SIG-M5 treated with dmso at 0.1 percent for 504 hours (cell line): ENCODE results near the gene GFOD1.
A peak's percentile ranks its signal among the peaks of the same experiment; 100 is the strongest.
"Not testable (repeated sequence)": the region's sequence is repeated elsewhere in the genome, so short reads cannot be mapped to it uniquely, and the experiment has no call there.

Source experiments
- DNase-seq: peaks from one replicate; lab custom pipeline; 2025; ENCODE audit not compliant: unreplicated experiment; lab: John Stamatoyannopoulos, UW

The GFOD1 gene

DNA sequence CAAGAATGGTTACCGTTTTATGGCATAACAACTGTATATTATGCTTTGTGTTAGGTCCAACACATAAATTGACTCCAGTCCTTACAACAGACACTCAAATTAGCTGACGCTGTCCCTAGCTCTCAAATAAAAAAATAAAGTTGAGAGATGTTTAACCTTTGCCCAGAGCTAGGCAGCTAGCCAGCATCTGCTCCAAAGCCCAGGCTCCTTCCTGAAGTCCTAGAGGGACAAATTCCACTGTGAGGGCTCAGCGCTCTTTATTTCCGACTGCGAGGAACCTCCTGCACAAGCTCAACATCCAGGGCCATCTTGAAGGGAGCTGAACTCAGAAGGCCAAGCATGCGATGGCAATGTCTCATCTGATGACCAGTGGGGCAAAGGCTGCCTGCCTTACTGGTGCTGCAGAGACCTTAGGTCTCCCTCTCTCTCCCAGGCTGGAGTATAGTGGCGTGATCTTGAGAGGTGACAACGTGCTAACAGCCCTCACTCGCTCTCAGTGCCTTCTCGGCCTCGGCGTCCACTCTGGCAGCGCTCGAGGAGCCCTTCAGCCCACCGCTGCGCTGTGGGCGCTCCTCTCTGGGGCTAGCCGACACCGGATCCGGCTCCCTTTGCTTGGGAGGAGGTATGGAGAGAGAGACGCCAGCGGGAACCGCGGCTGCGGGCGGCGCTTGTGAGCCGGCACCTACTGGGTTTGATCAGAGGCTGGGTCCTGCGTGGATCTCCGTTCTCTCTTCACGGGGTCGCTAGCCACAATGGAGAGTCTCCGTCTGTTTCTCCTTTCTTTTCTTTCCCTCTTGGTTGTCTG, 24.7 kb upstream of the GFOD1 start:
- DNase-seq = no peak

- DNase-seq = not testable (repeated sequence)
Observed at GRCh38 chr6:13511141-13511571, 23.8 kb upstream of the GFOD1 start.

DNA sequence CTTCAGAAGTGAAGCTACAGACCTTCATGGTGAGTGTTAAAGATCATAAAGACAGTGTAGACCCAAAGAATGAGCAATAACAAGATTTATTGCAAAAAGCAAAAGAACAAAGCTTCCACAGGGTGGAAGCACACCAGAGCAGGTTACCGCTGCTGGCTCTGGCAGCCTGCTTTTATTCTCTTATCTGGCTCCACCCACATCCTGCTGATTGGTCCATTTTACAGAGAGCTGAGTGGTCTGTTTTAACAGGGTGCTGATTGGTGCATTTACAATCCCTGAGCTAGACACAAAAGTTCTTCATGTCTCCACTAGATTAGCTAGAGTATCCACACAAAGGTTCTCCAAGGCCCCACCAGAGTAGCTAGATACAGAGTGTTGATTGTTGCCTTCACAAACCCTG, 23.0 kb upstream of the GFOD1 start:
- not testable (repeated sequence) for DNase-seq

GRCh38 chr6:13508711-13509705, 21.6 kb upstream of the GFOD1 start:
- DNase-seq = no peak

GRCh38 chr6:13507306-13507860, 20.0 kb upstream of the GFOD1 start:
- DNase-seq = no peak

DNA sequence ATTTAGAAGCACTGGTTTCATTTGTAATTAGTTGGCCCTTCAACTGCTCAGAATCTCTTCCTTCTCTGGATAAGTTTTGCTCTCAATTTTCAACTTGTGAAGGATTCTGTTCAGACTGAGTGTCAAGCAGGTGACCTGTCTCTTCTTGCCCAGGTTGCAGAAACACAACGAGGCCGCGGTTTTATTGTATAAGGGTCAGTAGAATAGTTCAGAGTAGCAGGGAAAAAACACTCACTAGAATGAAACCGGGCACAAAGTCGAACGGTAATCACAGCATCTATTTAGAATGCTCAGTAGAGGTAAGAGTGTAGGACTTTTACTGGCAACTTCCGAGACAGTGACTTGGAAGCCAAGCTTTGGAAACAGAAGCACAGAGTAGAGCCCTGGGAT, 17.9 kb upstream of the GFOD1 start:
- DNase-seq = no peak

GRCh38 chr6:13504611-13505344, 17.4 kb upstream of the GFOD1 start:
- DNase-seq = no peak

DNA sequence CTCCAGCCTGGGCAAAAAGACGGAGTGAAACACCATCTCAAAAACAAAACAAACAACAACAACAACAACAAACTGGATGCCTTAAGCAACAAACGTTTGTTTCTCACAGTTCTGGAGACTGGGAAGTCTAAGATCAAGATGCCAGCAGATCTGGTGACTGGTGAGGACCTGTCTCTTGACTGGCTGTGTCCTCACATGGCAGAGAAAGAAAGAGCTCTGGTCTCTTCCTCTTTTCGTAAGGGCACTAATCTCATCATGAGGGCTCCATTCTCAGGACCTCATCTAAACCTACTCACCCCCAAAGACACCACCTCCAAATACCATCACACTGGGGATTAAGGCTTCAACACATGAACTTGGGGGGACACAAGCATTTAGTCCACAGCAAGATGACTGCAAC, 13.5 kb upstream of the GFOD1 start:
- DNase-seq = no peak

DNA sequence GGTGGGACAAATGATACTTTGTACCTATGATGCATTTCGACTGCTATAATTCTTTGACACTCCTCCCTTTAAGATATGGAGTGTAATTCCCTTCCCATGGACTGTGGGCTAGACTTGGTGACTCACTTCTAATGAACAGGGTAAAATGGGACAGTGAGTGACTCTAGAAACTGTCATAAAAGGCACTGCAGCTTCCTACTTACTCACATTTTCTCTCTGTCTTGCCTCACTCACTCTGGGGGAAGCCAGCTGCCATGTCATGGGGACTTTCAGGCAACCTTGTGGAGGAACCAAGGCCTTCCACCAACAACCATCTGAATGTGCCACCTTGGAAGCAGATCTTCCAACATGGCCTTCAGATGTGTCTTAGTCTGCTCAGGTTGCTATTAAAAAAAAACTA, 12.9 kb upstream of the GFOD1 start:
- DNase-seq = peak; percentile 30

GRCh38 chr6:13496513-13497190, 9.3 kb upstream of the GFOD1 start:
- no peak for DNase-seq

DNA sequence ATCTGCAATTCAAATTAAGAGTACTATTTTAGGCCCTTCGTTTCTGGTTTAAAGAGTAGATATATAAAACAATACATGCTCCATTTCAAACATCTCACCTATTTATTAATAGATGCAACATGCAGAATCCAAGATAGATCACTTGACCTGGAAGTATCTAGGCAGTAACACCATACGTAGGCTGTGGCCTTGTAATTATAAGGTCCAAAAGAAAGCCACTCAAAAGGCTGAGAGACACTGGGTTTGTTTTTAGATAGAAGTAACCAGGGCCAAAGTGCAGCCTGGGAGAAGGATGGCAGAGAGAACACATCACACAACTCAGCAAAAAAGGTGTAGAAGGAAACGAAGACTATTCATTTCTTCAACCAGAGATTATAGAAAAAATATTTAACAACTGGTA, 8.4 kb upstream of the GFOD1 start:
- no peak for DNase-seq

DNA sequence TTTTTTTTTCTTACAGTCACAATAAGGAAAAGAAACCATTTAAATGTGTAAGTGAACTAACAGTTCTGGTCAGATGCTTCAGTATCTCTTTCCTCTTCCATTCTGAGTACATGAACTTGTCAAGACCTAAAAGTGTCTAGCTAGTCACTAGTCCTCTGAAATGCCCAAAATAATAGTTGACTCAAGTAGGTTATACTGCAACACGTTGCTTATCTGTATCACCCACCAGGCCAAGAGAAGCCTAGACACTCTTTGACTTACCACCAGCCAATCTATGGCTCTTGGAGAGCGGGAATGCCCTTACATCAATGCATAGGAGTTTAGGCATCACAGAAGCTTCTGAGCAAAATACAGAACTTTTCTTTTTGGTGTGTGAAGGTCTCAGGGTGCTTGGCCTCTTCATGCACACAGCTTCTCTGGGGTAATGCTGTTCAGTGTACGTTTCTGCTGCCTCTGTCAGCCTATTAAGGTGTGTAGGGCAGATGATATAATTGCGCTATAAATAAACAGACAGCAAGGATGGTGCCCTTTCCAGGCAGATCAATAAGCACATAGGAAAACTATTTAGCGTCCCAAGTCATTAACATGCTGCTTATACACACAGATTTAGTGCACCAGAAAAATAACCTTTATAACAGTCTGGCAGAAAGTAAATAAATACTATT, 7.8 kb upstream of the GFOD1 start:
- no peak for DNase-seq

GRCh38 chr6:13494137-13494536, 6.7 kb upstream of the GFOD1 start:
- DNase-seq = no peak

DNA sequence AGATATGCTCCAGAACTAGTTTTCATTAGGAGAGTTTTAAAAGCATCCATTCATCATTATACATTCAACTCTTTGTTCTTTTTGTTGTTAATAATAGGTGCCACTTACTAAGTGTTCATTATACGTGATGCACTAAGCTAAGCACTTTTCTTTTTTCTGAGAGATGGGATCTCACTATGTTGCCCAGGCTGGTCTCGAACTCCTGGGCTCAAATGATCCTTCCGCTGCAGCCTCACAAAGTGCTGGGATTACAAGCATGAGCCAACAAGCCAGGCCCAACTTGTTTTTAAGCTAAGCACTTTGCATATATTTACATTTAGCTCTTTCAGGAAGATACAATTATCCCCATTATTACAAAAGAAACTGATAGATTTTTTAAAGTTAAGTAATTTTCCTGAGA, 5.7 kb upstream of the GFOD1 start:
- DNase-seq = no peak

GRCh38 chr6:13492357-13492756, 5.0 kb upstream of the GFOD1 start:
- no peak for DNase-seq

DNA sequence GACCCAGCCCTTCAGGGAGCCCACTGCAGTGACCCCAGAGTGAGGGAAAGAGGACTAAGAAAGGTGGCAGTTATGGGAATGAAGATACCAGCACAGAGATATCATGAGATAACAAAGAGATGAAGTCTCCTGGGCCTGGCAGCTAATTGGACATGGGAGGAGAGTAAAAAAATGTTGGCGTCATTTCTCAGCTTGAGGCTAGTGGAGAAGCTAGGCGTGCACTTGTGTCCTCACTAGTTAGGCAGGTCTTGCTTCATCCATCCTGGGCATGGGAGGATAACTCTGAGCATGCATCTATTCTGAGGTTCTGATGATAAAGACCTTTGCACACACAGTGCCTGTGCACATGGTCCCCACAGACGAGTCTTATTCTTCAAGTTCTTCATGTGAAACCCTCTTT, 4.1 kb upstream of the GFOD1 start:
- DNase-seq = no peak

GRCh38 chr6:13490402-13490801, 3.0 kb upstream of the GFOD1 start:
- DNase-seq = no peak

DNA sequence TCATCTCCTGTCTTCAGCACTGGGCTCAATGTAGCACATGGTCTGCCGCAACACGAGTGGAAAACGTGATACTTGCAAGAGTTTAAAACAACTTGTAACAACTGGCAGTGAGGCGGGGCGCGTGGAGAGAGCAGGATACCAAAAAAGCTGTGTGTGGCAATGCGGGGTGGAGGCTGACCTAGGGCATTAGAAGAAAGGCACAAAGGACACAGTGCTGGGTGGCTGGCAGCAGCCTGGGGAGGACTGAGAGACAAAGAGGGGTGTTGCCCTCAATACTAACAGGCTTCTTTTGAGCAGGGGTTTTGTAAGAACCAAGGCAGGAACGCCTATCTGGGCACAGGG, 1.5 kb upstream of the GFOD1 start:
- no peak for DNase-seq

- DNase-seq = peak; percentile 64
Observed at GRCh38 chr6:13488015-13488895, 855 bp upstream of the GFOD1 start.
